Body of pancreas (tissue), 4 donors: ENCODE results near the gene KRT78.

Source experiments
- POLR2A ChIP-seq, 3 donors: fragments of 450-650 bp; IDR thresholded peaks; one replicate each; pipeline ENCODE4 v1.6.1; 2016; ENCODE audit warnings: antibody characterized with exemption in 3 of 3, mild to moderate bottlenecking in 2 of 3
- TF ChIP-seq, protein P1 (sequence below), 7 experiments: fragments of 450-650 bp in 4 of 7; fragments of 200-600 bp in 3 of 7; sonication (generic) in 3 of 7; IDR thresholded peaks; one replicate each; pipeline ENCODE4 v1.5.1; 2016 to 2019; ENCODE audit warnings: antibody characterized with exemption in 7 of 7

DNA sequence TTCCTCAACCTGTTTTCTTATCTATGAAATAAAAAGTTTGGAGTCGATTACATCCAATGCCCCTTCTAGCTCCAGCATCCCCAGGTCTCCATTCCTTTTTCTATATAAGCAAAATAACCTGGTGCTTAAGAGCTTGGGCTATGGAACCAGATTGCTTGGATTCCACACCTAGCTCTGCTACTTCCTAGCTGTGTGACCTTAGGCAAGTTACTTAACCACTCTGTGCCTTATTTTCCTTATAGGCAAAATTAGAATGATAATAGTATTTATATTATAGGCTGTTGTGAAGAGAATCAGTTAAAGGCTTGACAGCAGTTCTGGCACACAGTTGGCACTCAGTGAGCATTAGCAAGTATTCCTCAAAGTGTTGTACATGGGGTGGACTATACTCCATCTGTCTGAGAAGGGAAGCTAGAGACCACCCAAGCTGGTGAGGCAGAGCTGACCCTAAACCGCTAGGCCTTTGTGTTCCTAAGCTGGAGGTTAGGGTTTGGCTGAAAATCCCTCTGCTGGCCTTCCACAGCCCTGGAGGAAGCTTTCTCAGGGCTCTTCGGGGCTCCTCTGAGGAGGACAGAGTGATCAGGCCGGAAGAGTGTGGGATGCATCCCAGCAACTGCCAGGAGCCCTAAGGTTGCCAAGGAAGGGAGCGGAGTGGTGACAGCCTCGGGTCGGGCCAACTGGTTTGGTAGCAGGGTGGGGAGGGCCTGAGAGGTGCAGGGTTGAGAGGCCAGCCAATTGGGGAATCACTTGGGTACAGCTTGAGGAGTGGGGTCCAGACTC lies 28.9 kb downstream of the KRT78 start:
- TF ChIP-seq, protein P1, sequence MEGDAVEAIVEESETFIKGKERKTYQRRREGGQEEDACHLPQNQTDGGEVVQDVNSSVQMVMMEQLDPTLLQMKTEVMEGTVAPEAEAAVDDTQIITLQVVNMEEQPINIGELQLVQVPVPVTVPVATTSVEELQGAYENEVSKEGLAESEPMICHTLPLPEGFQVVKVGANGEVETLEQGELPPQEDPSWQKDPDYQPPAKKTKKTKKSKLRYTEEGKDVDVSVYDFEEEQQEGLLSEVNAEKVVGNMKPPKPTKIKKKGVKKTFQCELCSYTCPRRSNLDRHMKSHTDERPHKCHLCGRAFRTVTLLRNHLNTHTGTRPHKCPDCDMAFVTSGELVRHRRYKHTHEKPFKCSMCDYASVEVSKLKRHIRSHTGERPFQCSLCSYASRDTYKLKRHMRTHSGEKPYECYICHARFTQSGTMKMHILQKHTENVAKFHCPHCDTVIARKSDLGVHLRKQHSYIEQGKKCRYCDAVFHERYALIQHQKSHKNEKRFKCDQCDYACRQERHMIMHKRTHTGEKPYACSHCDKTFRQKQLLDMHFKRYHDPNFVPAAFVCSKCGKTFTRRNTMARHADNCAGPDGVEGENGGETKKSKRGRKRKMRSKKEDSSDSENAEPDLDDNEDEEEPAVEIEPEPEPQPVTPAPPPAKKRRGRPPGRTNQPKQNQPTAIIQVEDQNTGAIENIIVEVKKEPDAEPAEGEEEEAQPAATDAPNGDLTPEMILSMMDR (IDR thresholded peaks at IDR 0.05): no peak
- TF ChIP-seq POLR2A (IDR thresholded peaks at IDR 0.05): no peak
